Globus pallidus (tissue), 1 donor: ENCODE data around the gene BEGAIN.

Experiments
- DNase-seq: peaks from one replicate; pipeline ENCODE4 v3.0.0-alpha.2; 2015; ENCODE audit warnings: low spot score

The BEGAIN gene

DNA sequence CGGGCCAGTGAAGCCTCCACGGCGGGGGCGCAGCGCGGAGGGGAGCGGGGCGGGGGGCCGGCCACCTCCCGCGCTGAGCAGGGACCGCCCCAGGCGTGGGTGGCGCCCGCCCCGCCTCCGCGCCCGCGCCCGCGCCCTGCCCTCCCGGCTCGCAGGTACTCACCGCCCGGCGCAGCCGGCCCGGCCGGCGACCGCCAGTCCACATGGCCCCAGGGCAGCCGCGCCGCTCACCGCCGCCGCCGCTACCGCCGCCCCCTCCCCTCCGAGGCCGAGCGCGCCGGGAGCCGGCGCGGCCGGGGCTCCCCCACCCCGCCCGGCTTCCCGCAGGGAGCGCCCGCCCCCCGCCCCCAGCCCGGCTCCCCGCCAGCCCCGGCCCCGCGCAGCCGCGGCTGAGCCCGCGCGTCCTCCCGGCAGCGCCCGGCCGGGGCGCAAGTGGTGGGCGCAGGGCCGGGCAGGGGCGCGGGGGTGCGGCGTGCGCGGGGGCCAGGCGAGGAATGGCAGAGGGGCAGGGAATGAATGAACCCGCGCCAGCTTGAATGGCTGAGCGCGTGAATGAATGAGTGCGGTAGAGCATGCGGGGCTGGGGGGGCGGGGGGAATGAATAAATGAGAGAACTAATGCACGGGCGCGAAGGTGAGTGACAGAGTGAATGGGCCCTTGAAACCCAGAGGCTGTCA is at the start of gene BEGAIN:
Gene BEGAIN, minus strand, starts transcription at position 332 of the 677 bp plus-strand sequence. Its CDS starts 127 bp downstream, at position 205.
- DNase-seq: no peak

DNA sequence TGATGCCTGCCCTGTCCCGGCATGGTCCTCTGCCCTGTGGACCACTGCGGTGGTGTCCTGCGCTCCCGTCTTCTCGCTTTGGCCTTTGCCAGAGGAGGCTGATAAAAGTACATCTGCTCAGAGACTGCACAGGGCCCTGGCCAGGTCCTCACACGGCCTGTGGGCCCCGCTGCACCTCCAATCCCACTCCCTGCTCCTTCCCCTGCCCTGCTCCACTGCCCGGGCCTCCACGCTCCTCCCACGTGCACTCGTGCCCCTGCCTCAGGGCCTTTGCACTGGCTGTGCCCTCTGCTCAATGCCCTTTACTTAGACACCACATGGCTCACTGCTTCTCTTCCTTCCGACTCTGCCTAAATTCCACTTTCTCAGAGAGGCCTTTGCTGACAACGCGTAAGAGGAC is 49.3 kb upstream of the BEGAIN start:
- no peak for DNase-seq

GRCh38 chr14:100634026-100634425 is 46.8 kb upstream of the BEGAIN start:
- DNase-seq: no peak

DNA sequence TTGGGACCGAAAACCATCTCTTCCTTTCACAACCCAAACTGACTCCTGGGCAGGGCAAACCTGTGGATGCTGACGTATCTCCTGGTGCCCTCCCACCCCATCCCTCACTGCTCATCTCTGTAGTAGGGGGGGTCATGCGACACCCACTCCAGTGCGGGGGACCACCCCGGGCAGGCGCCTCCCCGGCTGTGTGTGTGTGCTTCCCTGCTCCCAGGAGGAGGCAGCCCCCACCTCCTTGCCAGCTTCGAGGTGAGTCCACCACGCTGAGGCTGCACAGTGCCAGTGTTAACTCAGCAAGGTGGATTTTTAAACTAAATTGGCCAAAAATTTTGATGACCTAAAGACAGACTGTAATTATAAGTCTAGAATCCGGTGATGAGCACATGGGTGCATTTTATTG is 46.2 kb upstream of the BEGAIN start:
- DNase-seq: no peak

DNA sequence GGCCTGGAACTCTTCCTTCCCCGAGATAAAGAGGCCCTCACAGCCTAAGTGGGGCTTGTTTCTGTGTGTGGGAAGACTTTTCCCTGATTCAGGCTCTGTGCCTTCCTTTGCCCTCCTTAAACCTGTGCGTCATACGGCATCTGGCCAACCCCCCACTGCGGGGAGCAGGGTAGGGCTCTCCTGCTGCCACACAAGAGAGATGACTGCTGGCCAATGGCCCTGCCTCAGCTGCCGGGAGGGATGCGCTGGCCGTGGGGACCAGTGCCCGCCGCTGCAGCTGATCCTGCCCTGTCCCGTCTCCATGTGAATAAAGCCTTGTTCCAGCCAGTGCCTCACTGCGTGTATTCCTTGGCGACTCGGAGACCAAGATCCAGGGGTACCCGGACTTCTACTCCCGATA is 42.5 kb upstream of the BEGAIN start:
- DNase-seq: peak; percentile 80

DNA sequence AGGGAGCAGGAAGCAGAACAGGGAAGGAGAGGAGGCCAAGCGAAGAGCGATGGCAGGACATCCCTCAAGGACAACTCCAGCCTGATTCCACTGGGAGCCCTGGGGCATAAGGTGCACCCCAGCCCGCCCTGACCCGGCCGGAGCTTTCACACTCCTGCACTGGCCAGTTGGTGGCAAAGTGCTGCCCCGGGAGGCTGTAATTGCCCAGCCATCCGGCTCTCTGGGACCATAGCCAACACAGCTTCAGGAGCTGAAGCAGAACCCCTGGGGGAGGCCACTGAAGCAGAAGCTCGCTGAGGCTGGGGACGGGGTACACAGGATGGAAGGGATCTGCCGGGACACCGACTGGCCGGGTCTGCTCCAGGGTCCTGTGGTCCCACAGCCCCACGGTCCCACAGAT is 41.9 kb upstream of the BEGAIN start:
- no peak for DNase-seq

GRCh38 chr14:100628225-100628624 is 41.0 kb upstream of the BEGAIN start:
- DNase-seq: no peak

DNA sequence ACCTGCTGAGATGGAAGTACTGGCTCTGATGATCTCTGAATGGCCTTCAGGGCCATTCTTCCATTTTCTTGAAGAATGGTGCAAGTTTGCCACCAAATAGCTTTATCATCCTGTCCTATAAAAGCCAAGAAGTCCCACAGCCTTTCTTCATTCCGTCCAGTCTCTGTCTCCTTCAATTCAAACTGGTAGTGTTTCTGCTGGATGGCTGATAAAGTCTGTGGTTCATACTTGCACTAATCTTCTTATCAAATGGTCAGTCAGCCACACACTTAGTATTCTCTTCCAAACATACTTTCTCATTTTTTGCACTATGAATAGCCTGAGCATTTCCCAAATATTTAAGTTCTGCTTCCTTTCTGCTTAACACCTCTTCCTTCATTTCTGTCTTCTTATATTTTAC is 39.4 kb upstream of the BEGAIN start:
- DNase-seq: no peak

GRCh38 chr14:100623961-100624360 is 36.7 kb upstream of the BEGAIN start:
- no peak for DNase-seq

GRCh38 chr14:100623557-100623956 is 36.3 kb upstream of the BEGAIN start:
- no peak for DNase-seq

DNA sequence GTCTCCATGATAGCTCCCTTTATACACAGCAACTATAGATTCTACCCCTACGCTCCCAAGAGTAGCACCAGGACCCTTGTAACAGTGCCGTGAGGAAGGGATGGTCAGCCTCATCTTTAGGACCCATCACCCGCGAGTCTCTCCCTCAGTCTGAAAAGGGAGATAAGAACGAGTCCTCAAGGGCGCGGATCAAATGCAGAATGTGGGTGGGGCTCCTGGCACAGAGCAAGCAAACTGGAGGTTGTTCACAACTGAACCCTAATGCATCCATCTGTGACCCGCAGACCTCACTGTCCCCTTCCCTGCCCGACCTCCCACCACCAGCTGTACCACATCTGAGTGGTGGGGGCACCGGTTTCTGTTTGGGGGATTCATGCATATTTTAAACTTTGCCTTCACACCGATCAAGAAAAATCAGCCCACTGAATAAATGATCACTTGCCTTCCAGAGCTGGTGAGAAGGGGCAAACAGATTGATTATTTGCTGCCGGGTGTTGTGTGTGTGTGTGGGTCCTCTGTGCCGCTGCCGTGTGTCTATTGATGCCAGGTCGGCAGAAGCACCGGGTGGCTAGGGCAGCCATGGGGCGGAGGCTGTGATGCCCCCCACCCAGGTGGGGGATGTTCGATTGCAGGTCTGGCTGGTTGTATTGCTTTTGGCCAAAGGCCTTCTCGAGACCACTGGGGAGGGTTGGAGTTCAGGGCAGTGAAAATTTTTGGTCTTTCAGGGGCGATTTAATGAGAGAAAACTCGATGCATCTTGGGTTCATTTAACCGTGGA is 35.7 kb upstream of the BEGAIN start:
- no peak for DNase-seq

- no peak for DNase-seq
Measured at GRCh38 chr14:100622224-100622623, 35.0 kb upstream of the BEGAIN start.

DNA sequence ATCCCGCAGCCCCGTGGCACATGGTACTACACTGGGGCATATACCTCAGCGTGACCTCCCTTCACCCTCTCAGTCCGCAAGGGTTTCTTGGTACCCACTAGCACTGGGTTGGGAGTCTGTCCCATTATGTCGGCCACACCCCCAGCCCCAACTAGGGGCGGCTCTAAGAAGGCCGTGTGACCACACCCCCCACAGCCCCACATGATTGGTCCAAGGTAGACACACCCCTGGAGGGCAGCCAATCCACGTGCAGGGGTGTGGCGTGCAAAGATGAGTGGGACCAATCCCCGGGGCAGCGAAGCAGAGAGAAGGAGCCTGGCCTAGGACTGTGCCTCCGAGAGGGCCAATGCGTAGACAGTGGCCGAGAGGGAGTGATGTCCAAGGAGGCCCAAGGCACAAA is 34.6 kb upstream of the BEGAIN start:
- no peak for DNase-seq

DNA sequence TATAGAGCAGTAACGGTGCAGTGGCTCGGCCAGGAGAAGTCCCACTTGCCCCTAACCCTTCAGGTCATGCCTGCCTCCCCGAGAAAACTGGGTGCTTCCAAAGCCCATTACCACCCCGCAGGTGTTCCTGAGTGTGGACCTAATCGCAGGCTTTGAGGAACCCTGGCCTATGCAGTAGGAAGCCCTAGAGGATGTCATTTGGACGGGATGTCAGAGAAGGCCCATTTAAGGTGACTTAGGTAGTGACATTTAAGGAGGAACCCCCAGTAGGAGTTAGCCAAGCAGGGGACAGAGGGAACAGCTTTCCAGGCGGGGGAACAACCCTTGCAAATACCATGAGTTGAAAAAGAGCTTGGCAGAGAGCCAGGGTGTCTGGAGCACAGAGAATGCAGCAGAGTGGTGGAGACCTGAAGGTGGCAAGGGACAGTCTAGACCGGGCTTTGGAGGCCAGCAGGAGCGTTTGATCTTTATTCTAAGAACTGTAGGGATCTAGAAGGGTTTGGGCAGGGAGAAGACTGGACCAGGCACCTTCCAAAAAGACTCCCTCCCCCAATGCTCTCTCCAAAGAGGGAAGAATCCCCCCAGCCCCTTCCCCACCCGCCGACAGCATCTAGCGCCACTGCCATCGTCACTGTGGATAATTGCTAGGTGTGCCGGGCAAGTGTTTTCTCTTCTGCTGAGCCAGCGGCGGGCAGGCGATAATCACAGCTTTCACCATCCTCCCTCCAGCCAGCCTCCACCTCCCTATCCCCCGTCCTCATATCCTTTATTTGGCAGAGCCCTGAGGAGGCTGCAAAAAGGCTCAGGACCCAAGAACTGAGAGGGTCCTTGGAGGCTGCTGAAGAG is 33.3 kb upstream of the BEGAIN start:
- DNase-seq: no peak

DNA sequence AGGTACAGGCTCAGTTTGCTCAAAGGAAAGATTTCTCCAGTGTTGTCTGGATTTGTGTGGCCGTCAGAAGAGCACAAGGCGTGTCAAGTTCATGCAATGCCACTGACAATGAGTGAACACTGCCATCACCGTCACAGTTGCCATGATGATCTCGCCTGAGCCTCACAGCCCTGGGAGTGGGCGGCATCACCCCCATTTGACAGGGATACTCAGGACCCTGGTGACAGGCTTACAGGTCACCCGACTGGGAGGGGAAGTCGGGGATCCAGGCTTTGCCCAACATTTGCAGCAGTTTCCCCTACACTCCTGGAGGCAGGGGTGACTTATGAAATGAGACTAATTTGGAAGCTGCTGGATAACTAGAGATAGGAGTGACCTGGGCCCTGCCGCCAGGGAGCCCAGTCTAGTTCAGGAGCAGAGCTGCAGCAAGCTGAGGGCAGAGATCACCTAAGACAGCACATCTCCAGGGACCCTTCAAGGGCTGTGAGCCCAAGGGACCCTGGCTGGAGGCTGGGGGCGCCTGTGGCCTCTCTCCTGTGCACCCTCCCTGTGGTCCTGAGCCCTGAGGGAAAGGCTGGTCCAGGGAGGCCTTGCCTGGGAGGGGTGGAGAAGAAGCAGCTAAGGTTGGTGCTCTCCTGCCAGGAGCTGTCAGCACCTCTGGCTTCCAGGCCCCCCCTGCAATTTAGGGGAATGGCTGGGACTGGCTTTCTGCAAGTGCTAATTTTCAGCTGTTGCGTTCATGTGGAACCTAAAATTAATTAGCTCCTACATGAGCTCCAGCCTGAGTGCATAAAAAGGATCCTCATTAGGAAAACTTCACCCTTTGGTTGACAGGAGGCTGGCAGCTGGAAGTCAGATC is 32.4 kb upstream of the BEGAIN start:
- DNase-seq: no peak

- no peak for DNase-seq
Measured at GRCh38 chr14:100618763-100619320, 31.6 kb upstream of the BEGAIN start.

- peak; percentile 65 for DNase-seq
Measured at GRCh38 chr14:100618318-100618693, 31.1 kb upstream of the BEGAIN start.

DNA sequence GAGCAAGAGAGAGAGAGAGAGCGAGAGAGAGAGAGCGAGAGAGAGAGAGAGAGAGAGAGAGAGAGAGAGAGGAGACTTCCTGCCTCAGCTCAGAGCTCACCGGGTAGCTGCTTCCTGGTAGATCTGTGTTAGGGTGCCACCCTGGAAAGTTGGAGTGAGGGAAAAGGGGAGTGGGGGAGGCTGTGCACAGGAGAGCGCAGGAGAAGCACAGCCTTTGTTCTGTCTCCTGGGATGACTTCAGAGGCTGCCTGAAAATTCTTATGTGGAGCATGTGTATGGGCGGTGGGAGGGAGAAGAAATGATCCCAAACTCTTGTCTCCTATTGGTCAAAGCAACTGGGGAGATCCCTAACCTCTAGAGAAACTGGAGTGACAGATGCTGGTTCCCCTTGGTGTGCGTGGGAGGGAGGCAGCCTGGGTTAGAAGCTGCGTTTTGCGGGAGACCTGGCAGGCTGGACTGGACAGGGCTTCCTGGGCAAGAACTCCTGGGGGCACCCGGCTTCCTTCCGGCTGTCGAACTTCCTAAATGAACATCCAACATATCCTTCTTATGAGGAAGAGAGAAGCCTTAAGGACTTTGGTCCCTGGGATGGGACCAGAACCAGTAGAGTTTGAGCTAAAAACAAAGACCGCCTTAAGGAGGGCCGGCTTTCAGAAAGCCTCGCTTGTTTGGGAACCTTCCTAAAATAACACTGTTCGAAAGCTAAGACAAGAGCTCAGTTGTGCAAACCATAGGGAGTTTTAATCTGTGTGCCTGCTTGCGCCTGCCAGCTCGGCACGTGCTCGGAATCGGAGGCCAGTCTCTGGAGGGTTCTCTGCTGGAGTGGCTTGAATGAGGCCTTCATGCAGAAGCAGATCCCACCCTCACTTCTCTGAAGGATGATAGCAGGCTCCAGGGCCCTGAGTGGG is 30.4 kb upstream of the BEGAIN start:
- peak; percentile 83 for DNase-seq

- DNase-seq: no peak
Measured at GRCh38 chr14:100616854-100617409, 29.7 kb upstream of the BEGAIN start.
